ENCODE measurements around the gene CORIN. TPM values are rescaled to one million over a fixed set of nuclear protein-coding genes. Genes with fewer than 3 reads are reported as not detected.

CORIN gene
- total RNA-seq = 0.25 and 2.0 TPM in 2 replicates

DNA sequence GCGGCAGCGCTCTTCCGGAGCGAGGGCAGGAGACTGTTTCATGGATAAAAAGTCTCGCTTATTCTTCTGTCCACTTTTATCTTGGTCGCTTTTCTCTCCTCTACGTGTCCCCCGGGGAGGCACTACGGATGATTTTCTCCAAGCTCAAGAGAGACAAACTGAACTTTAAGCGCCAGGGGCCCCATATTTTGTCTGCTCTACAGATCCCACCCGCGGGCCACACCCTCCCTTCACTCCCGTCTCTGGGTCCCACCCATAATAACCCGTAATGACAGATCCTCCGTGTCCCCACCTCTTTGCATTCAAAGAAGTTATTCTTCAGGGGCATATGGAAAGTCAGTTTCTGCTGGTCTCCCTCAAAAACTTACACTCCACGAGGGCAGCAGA lies at the start of gene CORIN:
Gene CORIN (minus strand): TSS at position 160 of the 387 bp plus-strand sequence. CDS start 118 bp downstream, at position 42.

Other genes starting within 250 kb of the CORIN start
- 7.0 and 8.4 TPM in 2 replicates for gene NFXL1, start 76.5 kb upstream of the CORIN start, total RNA-seq
- gene CNGA1, start 178.6 kb upstream of the CORIN start, total RNA-seq = not detected in 2 replicates
- 0.20 TPM in 1 of 2 replicates, not detected in the other for gene NIPAL1, start 178.7 kb upstream of the CORIN start, total RNA-seq